DND-41 (cell line): ENCODE results near the gene ABCB11.

ENCODE experiments used
- ATAC-seq: fragments of 200-7000 bp; cut with Tn5 transposase; 3 replicates; pipeline ENCODE4 v1.9.1; 2021; ENCODE audit warnings: low read depth; ENCODE audit not compliant: insufficient read depth
- DNase-seq: peaks from one replicate; pipeline ENCODE4 v3.0.0-alpha.2; 2020
- H2AFZ ChIP-seq: 2 replicates; pipeline ENCODE4 v1.6.0; 2012; ENCODE audit warnings: low read depth, low read length
- H3K27ac ChIP-seq: 2 replicates; pipeline ENCODE4 v1.5.1; 2012; ENCODE audit warnings: low read length, inconsistent platforms
- H3K27me3 ChIP-seq: fragments of 200-600 bp; sonication (generic); 2 replicates; pipeline ENCODE4 v1.6.0; 2012; ENCODE audit warnings: low read length, mild to moderate bottlenecking, inconsistent platforms; ENCODE audit not compliant: insufficient read depth, poor library complexity
- H3K36me3 ChIP-seq: 2 replicates; pipeline ENCODE4 v1.5.1; 2012; ENCODE audit warnings: low read length, inconsistent platforms; ENCODE audit not compliant: insufficient read depth
- H3K4me1 ChIP-seq: 2 replicates; pipeline ENCODE4 v1.5.1; 2012; ENCODE audit warnings: mild to moderate bottlenecking, low read length; ENCODE audit not compliant: insufficient read depth
- H3K4me2 ChIP-seq: 2 replicates; pipeline ENCODE4 v1.6.0; 2012; ENCODE audit warnings: mild to moderate bottlenecking, moderate library complexity, low read length, inconsistent platforms; ENCODE audit not compliant: insufficient read depth
- H3K4me3 ChIP-seq, 2 experiments: fragments of 200-600 bp in 1 of 2; shearing (Covaris generic) in 1 of 2; 2 replicates each; pipeline ENCODE4 v1.5.1; 2012 to 2016; ENCODE audit warnings: inconsistent platforms in 2 of 2, low read length in 2 of 2, mild to moderate bottlenecking in 2 of 2, low read depth in 1 of 2, moderate library complexity in 1 of 2
- H3K79me2 ChIP-seq: 2 replicates; pipeline ENCODE4 v1.6.0; 2012; ENCODE audit warnings: low read length, inconsistent platforms; ENCODE audit not compliant: insufficient read depth
- H3K9ac ChIP-seq: 2 replicates; pipeline ENCODE4 v1.6.0; 2012; ENCODE audit warnings: low read depth, mild to moderate bottlenecking, inconsistent platforms, low read length, moderate library complexity
- H3K9me3 ChIP-seq: 2 replicates; pipeline ENCODE4 v1.5.1; 2012; ENCODE audit warnings: low read length, moderate library complexity, mild to moderate bottlenecking, inconsistent platforms; ENCODE audit not compliant: insufficient read depth, severe bottlenecking
- H4K20me1 ChIP-seq: 2 replicates; pipeline ENCODE4 v1.6.0; 2012; ENCODE audit warnings: low read length; ENCODE audit not compliant: insufficient read depth
- EZH2 ChIP-seq: IDR thresholded peaks from 3 replicates; pipeline ENCODE4 v1.6.1; 2012; ENCODE audit warnings: borderline replicate concordance, low read depth, mild to moderate bottlenecking, moderate library complexity, low read length, inconsistent platforms; ENCODE audit not compliant: severe bottlenecking
- TF ChIP-seq, protein P1 (sequence below): IDR thresholded peaks from 2 replicates; pipeline ENCODE4 v1.5.1; 2012; ENCODE audit warnings: borderline replicate concordance, low read length, moderate library complexity, mild to moderate bottlenecking; ENCODE audit not compliant: poor library complexity, severe bottlenecking; ENCODE audit errors: extremely low read depth

ABCB11 gene

DNA sequence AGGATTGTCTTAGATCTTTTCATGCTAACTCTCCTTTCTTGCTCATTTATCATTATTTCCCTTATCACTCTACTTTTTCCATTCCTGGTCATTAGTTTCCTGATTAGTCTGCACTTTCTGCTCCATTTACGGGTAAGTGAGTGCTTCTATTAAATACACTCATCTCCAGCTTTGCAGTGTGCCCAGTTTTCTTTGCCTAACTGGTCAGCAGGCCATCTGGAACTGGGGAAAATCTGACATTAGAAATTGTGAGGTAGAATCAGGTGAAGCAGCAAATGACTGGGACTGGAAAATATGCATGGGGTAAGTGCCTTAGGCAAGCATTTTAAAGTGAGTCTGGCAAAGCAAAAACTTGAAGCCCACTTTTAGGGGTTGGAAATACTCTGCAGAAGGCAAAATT lies 100.9 kb downstream of the ABCB11 start:
- Histone ChIP-seq H3K36me3 (no peaks in the 10 kb centered on the region), H3K4me2 (no peak overlapping the region), H3K27ac (no peak overlapping the region), H2AFZ (no peak overlapping the region), H3K79me2 (no peaks in the 10 kb centered on the region), H4K20me1 (no peaks in the 10 kb centered on the region), H3K4me1 (no peaks in the 10 kb centered on the region), H3K27me3 (peaks cover 20% of the 10 kb centered on the region), H3K9me3 (no peaks in the 10 kb centered on the region), H3K9ac (no peak overlapping the region), H3K4me3 (no peak overlapping the region)
- TF ChIP-seq EZH2 = no peak
- TF ChIP-seq, protein P1, sequence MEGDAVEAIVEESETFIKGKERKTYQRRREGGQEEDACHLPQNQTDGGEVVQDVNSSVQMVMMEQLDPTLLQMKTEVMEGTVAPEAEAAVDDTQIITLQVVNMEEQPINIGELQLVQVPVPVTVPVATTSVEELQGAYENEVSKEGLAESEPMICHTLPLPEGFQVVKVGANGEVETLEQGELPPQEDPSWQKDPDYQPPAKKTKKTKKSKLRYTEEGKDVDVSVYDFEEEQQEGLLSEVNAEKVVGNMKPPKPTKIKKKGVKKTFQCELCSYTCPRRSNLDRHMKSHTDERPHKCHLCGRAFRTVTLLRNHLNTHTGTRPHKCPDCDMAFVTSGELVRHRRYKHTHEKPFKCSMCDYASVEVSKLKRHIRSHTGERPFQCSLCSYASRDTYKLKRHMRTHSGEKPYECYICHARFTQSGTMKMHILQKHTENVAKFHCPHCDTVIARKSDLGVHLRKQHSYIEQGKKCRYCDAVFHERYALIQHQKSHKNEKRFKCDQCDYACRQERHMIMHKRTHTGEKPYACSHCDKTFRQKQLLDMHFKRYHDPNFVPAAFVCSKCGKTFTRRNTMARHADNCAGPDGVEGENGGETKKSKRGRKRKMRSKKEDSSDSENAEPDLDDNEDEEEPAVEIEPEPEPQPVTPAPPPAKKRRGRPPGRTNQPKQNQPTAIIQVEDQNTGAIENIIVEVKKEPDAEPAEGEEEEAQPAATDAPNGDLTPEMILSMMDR = no peak
- DNase-seq (no peak), ATAC-seq (no peak)

DNA sequence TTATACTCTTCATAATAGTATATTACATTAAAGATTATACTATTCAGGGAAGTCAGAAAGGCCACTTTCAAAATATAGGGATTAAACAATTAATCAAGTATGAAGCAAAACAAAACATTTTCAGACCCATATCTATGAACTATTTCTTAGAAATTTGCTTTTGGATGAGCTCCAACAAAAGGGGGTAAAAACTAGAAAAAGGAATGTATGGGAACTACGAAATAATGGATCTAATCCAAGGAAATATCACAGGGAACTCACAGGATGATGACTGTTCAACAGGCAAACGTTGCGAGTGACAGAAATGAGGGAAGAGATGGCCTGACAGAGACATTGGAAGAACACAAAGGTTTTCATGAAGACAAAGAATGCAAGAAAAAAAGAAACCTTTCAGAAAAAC lies 102.1 kb downstream of the ABCB11 start:
- Histone ChIP-seq H3K9me3 (no peaks in the 10 kb centered on the region), H3K9ac (no peak overlapping the region), H3K4me2 (no peak overlapping the region), H3K27ac (no peak overlapping the region), H3K4me1 (no peaks in the 10 kb centered on the region), H4K20me1 (no peaks in the 10 kb centered on the region), H2AFZ (no peak overlapping the region), H3K79me2 (no peaks in the 10 kb centered on the region), H3K4me3 (no peak overlapping the region), H3K36me3 (no peaks in the 10 kb centered on the region), H3K27me3 (peaks cover 20% of the 10 kb centered on the region)
- TF ChIP-seq, protein P1 = no peak
- TF ChIP-seq EZH2 = no peak
- DNase-seq (no peak), ATAC-seq (no peak)

DNA sequence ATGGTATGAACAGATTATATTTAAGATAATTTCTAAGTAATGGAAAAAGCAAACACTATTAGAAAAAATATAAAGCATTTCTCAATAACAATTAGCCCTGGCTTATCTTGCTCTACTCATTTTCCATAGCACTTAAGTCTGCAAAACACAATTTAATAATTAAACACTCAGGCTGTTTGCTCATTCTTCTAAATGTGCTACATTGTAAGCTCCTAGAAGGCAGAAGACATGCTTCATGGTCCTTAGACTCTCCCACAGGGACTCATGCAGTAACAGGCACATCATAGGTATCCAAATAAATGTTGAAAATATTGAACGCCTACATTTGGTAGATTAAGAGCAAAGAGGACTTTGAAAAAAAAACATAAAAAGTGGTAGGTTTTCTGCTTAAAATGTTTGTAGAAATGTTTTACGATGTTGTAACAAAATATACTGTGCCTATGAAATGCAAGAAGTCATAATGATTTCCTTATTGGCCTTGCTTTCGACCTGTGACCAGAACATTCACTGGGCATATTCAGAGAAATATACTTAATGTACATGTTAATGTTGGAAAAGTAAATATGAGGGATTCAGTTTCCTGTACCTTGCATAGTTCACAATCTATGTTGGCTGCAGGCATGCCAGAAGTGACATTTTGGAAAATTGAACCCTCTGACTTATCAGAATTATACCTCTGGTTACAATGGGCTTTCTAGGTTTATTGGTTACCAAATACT lies 102.9 kb downstream of the ABCB11 start:
- Histone ChIP-seq H2AFZ (no peak overlapping the region), H3K9ac (no peak overlapping the region), H3K79me2 (no peaks in the 10 kb centered on the region), H4K20me1 (no peaks in the 10 kb centered on the region), H3K27me3 (peaks cover 22% of the 10 kb centered on the region), H3K36me3 (no peaks in the 10 kb centered on the region), H3K4me3 (no peak overlapping the region), H3K4me1 (no peaks in the 10 kb centered on the region), H3K9me3 (no peaks in the 10 kb centered on the region), H3K4me2 (no peak overlapping the region), H3K27ac (no peak overlapping the region)
- TF ChIP-seq EZH2 = no peak
- TF ChIP-seq, protein P1 = no peak
- no peak for DNase-seq
- no peak for ATAC-seq
